Stimulated activated naive CD4-positive, alpha-beta T cell treated with Interleukin-2 at 50 U/mL for 16 hours (primary cell): Measurements from ENCODE around the gene GSE1.
A peak's percentile ranks its signal among the peaks of the same experiment; 100 is the strongest.

Experiments
- DNase-seq: peaks from one replicate; lab custom pipeline; 2025; lab: John Stamatoyannopoulos, UW

GSE1 gene

DNA sequence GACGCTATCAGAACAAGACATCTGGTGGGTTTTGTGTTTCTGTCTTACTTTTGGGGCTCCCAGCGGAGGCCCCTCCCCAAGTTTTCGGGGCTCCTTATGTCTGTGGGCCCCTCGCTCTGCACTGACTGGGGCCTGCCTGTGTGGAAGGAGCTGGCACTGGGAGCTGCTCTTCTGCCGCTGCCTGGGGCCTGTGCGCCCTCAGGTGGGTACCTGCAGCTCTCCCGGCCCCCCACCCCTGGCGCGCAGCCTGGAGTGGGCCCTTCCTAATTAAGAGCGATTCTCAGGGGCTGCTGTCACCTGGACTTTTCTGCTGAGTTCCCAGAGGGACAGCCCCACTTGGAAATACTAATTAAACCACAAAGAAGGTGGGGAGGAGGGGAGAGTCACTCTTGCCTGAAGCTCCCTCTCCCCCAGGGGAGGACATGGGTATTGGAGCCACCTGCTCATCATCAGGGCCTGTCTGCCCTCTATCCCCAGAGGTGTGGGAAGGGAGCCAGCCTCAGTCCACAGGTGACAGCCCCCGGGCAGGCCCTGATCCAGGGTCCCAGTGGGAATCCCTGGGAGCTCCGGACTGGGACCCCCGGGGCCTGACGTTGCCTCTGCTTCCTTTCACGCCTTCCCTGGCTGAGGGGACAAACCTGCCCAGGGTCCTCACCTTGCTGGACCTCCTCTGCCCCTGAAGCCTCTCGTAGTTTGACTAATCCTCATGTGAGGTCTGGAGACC lies 36.5 kb downstream of the GSE1 start:
- DNase-seq, result no peak

DNA sequence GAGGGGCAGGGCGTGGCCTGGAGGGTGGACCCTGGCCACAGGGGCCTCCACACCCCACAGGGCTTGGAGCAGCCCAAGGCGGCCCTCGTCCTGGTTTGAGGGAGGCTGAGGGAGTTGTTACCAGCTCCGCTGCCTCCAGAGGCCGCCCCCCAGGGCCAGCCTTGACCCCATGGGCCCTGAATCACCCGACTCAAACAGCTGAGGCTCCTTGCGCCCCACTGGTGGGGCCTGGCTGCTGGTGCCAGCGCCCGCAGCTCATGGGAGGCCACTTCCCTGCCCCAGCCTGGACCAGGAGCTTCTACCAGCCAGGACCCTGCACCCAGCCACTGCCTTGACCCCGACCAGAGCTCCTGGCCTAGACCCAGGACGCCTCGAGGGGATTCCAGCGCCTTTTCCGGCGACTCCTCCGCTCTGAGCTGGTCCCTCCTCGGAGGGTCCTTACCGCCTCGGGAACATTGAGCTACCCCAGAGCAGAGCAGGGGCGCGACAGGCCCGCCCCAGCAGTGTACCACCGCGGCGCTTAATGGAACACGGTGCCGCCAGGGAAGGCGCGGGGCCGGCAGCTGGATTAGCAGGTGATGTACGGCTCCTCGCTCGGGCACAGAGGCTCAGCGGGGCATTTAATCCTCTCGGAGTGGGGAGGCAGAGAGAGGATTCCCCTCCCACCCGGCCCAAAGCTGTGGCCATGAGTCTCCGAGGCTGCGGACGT lies 37.2 kb downstream of the GSE1 start:
- DNase-seq, result no peak

DNA sequence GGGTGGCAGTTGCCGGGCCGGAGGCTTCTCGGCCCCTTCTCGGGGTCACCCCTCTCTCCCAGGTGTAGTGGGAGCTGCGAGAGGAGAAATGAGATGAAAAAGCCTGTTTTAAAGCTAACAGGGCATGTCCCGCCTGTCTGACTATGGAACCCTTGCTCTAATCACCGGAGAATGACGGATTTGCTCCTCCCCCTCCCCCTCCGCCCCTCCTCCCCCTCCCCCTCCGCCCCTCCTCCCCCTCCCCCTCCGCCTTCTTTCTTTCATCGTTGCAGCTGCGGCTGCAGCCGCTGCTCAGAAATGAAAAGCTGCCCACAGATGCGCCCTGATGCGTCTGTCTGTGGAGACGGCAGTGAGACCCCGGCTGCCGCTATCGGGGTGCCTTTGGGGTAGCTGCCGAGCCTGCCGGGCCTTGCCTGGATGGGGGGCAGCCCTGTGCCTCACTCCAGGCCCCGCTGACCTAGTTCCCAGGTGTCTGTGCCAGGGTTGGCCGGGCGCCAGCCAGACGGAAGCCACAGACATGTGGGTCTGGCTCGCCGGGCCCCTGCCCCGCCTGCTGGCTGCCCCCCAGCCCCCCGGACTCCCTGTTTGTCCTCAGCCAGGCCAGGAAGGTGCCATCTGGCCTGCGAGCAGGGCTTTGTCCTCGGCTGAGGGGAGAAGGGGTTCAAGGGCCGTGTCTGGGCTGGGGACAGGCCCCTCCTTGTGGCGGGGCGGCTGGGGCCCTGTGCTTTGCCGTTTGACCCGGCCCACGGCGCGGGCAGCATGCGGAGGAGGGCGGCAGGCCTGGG lies 37.9 kb downstream of the GSE1 start:
- DNase-seq, result no peak

DNA sequence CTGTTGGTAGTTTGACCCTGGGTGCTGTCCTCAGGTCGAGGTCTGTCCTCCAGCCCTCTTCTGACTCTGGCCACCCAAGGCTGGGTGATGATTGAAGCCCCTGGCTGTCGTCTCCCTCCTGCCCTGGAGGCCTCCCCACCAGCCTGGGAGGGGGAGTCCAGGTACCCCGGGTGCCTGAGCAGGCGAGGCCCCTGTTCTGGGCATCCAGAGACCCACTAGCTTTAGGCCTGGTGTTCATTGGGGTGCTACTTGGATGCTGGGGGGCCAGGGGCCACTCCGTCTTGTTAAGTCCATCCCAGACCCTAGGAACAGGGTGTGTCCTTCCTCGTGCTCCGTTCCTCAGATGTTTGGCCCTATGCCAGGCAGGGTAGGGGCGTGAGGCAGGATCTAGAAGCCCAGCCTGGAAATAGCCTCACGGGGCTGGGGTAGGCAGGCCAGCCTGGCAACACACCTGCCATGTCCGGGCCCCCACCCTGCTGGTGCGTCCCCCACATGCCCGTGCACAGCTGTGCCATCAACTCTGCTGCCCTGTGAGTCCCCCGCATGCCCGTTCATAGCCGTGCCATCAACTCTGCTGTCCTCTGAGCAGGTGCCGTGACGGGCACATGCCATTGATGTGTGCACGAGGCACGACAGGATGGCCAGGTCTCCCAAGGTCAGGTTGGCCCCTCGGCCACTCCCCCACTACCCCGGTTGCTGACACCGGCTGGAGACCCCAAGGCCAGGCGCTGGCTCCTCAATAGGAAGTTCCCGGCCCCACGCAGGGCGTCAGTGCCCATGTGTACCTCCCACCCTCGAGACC lies 38.7 kb downstream of the GSE1 start:
- no peak for DNase-seq

DNA sequence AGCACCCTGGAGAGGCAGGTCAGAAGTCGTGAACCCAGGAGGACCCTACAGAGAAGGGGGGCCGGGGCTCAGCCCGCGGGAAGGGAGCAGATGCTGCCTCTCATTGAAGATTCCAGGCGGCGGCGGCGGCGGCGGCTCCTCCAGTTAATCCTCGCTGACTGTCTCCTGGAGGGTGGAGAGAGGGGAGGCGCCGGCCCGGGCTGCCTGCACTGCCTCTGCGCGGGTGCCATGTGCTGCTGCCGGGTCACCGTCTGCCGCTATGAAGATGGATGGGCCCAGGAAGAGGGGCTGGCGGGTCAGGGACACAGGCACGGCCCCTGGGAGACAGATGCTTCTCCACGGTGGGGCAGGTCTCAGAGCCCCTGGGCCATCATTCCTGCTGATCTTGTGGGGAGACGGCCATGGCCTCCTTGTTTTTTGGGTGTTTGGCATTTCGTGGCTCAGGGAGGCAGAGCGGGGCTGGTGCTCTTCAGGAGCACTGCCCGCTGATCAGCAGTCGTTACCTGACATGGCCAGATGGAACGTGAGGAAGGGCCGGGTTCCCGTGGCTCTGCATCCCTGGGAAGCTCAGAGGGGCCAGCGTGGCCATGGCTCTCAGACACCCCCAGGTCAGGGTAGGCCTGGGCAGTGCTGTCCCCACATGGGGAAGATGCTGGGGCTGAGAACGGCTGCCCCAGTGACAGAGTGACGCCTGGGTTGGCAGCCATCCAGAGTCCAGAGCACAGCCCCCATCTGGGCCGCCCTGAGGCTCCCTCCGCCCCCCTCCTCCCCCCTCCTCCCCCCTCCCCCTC lies 39.5 kb downstream of the GSE1 start:
- DNase-seq, result no peak

DNA sequence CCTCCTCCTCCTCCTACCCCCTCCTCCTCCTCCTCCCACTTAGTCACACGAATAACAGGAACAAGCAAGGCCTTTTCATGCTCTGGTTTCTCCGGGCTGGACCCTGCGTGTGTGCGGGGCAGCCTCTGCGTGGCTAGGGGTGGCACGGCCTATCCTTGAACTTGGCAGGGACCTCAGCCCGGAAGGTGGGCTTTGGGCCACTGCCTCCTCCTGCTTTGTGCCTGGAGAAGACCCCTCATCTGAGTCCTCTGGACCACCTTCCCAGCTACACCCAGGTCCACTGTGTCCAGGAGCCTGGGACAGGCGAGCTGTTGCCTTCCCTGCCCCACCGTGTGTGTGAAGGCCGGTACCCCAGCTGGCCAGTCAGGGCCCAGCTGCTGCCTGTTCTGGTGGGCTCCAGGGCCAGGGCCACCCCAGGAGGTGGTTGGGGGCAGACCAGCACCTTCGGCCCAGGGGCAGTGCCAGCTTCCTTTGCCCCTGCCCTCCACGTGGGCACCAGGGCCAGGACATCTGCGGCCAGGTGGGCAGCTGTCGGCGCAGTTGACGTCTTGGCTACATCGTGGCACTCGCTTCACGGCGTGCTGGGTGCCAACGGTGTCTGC lies 40.3 kb downstream of the GSE1 start:
- no peak for DNase-seq

DNA sequence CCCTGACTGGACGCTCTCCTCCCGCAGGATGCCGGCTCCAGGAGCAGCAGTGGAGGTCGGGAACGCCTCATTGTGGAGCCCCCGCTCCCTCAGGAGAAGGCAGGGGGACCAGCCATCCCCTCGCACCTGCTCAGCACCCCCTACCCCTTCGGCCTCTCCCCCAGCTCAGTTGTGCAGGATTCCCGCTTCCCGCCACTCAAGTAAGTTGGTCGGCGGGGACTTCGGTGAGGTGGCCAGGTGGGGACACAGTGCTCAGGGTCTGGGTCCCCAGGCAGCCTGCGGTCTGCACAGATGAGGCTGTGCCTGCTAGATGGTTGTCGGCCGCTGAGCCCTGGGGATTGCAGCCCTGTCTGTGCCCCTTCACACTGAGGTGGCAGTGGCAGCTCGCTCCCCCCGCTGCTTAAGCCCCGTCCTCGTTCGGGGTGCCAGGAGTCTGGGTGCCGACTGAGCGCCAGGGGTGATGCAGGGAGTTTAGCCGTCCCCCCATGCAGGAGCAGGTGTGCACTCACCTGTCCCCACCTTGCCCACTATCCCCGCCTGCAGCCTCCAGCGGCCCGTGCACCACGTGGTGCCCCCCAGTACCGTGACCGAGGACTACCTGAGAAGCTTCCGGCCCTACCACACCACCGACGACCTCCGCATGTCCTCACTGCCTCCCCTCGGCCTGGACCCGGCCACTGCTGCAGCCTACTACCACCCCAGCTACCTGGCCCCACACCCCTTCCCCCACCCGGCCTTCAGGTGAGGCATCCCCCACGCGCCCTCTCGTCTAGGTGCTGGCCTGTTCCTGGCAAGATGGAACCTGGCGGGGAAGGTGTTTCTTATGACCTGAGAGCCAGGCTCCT lies 41.4 kb downstream of the GSE1 start:
- no peak for DNase-seq

DNA sequence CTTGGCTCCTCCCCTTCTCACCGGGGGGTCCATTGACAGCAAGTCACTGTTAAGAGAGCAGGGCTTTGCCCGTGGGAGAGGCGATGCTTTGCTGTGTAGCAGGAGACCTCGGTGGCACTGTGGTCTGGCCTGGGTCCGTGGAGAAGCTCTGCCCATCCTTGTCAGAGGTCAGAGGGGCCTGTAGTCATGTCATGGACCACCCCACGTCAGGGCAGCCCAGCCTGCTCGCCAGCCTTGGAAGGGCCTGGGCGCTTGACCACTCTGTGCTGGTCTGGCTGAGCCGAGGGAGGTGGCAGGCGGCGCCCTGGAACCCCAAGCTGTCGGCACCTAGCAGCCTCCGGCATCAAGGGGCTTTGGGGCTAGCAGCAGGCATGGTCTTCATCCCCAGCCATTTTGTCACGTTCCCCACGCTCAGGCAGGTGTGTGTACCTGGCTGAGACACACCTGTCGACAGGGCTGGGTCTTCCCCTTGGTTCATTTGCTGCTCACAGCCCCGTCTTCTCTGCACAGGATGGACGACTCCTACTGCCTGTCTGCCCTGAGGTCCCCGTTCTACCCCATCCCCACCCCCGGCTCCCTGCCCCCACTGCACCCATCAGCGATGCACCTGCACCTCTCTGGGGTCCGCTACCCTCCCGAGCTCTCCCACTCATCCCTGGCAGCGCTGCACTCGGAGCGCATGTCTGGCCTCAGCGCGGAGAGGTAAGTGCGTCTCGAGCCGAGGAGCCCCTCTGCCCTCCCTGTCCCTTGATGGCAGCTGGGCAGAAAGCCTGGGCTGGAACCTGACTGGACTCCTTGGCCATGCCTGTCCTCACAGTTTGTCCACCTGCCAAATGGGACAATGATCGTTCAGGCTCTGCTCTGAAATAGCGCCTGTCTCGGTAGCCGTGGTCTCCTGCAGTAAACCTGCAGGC lies 42.4 kb downstream of the GSE1 start:
- no peak for DNase-seq

DNA sequence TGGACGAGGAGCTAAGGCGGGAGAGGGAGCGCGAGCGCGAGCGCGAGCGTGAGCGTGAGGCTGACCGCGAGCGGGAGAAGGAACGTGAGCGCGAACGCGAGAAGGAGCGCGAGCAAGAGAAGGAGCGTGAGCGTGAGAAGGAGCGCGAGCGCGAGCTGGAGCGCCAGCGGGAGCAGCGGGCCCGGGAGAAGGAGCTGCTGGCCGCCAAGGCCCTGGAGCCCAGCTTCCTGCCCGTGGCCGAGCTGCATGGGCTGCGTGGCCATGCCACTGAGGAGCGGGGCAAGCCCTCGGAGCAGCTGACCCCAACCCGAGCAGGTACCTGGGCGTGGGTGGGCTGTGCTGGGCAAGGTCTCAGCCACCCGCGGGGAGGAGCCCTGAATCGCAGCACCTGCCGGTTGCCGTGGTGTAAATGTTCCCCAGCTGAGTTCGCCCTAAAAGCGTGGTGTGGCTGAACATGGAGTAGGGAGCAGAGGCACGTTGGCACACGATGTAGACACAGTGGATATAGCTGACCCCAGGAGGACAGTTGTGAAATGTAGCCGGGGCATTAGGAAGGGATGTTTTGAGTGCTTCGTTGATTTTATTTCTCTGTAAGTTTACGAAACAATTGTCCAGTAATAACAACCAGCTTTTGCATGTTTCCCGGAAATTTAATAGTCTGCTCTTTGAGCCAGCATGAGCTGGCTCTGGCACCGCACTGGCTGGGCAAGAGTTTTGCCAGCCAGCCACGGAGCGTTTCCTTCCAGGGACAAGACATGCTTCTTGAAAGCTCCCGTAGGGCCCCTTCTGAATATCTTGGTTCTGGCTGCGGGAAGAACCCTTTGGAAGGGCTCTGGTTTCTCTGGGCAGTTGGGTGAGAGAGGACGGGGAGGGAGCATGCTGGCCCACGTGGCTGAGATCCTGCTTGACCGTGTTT lies 43.5 kb downstream of the GSE1 start:
- no peak for DNase-seq

DNA sequence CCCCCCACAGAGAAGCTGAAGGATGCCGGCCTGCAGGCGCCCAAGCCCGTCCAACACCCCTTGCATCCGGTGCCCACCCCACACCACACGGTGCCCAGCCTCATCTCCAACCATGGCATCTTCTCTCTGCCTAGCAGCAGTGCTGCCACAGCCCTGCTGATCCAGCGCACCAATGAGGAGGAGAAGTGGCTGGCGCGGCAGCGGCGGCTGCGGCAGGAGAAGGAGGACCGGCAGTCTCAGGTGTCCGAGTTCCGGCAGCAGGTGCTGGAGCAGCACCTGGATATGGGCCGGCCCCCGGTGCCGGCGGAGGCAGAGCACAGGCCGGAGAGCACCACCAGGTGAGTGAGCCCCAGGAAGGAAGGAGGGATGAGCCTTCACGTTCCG lies 44.1 kb downstream of the GSE1 start:
- no peak for DNase-seq

DNA sequence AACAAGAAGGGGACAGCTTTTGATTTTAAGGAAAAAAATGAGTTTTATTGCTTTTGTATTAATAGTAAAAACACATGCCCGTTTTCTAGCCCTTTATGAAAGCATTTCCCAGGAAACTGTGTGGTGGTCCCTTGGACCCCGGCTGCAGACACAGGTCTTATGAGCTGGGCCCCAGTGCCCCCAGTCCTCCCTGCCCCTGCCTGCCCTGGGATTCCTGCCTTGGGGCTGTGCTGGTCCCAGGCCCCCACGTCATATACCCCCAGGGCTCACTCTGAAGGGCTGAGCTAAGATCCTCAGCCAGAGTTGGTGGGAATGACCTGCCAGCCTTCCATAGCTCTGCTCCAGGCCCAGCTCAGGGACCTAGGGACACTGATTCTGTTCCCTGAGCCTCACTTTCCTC lies 44.9 kb downstream of the GSE1 start:
- DNase-seq, result no peak

DNA sequence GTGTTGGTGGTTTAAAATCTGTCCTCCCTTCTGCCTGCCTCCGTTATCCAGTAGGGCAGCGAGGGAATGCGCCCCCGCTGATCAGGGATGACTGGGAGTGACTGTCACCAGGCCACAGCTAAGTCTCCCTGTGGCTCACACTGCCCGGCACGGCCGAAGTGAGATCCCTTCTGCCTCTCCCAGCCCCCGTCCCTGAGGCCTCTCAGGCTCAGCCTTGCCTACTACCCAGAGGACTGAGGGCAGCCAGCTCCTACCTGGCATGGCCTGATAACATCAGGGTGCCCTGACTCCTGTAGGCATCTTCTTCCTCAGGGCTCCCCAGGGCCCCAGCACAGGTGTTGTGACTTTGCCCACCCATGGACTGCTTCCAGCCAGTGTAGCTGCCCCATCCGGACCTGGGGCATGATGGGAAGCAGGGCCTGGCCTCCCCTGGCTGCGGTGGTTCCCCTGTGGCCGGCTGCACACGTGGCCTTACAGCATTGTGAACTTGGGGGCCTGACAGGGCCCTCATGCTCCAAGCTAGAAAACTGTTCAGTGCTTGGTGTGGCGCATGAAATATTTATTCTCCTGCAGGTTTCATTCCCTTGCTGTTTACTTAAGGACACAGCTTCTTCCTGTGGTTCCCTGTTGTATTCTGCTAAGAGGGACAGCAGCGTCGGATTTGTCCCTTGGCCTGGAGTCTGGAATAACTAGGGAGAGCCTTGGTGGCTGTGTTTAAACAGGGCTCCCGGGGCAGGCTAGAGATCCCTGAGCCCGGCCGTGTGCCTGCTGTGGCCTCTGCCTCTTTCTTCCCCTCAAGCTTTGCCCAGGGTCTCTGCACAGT lies 45.6 kb downstream of the GSE1 start:
- DNase-seq, result no peak

DNA sequence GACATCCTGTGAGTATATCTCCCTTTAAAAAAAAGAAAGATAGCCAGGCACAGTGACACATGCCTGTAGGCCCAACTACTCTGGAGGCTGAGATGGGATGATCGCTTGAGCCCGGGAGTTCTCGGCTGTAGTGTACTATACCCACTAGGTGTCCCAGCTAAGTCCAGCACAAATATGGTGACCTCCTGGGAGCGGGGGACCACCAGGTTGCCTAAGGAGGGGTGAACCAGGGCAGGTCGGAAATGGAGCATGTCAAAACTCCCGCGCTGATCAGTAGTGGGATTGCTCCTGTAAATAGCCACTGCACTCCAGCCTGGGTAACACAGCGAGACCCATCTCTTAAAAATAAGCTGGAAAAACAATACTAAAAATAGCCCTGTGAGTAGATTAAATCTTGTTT lies 46.2 kb downstream of the GSE1 start:
- DNase-seq, result no peak

DNA sequence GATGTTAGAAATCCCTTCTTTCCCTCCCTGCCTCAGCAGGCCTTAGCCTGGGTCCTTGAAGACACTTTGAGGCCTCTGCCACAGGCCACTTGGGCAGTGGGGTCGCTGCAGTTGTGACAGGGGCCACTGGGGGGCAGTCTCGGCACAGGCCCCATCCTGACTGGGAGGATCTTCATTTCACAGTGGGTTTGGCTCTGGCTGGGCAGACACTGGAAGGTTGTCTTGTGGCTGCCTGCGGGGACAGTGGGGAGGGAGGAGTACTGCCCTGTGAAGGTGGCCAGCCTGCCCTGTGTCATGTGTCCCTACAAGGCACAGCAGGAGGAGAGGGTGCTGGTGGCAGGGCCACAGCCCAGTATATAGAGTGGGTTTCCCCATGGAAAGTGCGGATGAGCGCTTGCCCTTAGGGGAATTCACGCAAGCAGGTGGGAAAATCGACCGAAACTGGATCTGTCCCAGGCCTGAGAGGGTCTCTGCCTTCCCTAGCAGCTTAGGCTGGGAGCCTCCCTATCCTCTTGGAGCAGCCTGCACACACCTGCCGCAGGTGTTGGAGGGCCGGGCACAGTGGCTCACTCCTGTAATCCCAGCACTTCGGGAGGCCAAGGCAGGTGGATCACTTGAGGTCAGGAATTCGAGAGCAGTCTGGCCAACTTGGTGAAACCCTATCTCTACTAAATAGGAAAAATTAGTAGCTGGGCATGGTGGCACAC lies 46.8 kb downstream of the GSE1 start:
- peak; percentile 43 for DNase-seq

DNA sequence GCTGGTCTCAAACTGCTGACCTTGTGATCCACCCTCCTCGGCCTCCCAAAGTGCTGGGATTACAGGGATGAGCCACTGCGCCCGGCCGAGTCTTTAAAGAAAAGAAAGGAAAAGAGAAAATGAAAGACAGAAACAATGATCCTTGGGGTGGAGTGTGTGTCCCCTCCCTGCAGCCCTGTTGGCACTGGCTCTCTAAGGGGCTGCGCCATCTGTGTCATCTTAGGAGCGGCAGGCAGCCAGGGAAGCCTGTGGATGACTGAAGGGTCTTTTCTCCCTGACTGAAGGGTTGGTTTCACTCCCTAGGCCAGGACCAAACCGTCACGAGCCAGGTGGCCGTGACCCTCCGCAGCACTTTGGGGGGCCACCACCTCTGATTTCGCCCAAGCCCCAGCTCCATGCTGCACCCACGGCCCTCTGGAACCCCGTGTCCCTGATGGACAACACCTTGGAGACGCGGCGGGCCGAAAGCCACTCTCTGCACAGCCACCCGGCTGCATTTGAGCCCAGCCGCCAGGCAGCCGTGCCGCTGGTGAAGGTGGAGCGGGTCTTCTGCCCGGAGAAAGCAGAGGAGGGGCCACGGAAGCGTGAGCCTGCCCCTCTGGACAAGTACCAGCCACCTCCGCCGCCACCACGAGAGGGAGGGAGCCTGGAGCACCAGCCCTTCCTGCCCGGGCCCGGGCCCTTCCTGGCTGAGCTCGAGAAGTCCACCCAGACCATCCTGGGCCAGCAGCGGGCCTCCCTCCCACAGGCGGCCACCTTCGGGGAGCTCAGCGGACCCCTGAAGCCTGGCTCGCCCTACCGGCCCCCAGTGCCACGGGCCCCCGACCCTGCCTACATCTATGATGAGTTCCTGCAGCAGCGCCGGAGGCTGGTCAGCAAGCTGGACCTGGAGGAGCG lies 48.0 kb downstream of the GSE1 start:
- no peak for DNase-seq
